Caco-2 (cell line): ENCODE results near the gene PPT2. TPM values are rescaled to one million over a fixed set of nuclear protein-coding genes. Genes with fewer than 3 reads are reported as not detected.

Experiments used
- BruUV-seq: library from RNA; stranded (reverse); fragments of 400-500 nt; replicated peaks from 2 replicates; lab custom pipeline; 2021; lab: Mats Ljungman, UMichigan
- CTCF ChIA-PET: fragments of 300-600 bp; sonication (Branson Sonifier 250); formaldehyde crosslinking; loops from one replicate; lab custom pipeline; 2022; ENCODE audit warnings: antibody characterized with exemption; lab: Charles Lee
- POLR2A ChIA-PET: fragments of 300-600 bp; sonication (Branson Sonifier 250); formaldehyde crosslinking; loops from one replicate; lab custom pipeline; 2022; ENCODE audit warnings: antibody characterized with exemption; lab: Charles Lee
- DNase-seq, 2 experiments: peaks; one replicate each; pipeline versions ENCODE4 v3.0.0 to v3.0.0-alpha.2; 2020 to 2022
- H3K27me3 ChIP-seq: replicated peaks from 2 replicates; pipeline ENCODE4 v1.6.0; 2011; ENCODE audit warnings: low read length; ENCODE audit not compliant: control insufficient read depth, insufficient read depth
- H3K36me3 ChIP-seq: 2 replicates; pipeline ENCODE4 v1.5.1; 2011; ENCODE audit warnings: low read length; ENCODE audit not compliant: control insufficient read depth, insufficient read depth
- H3K4me1 ChIP-seq: fragments of 250-450 bp; sonication (Bioruptor Pico); 2 replicates; pipeline ENCODE4 v1.5.1; 2020; ENCODE audit warnings: mild to moderate bottlenecking
- H3K4me3 ChIP-seq: 2 replicates; pipeline ENCODE4 v1.5.1; 2011; ENCODE audit warnings: low read depth, mild to moderate bottlenecking, control low read depth, low read length
- H3K9me3 ChIP-seq: fragments of 250-450 bp; sonication (Bioruptor Pico); 2 replicates; pipeline ENCODE4 v1.5.1; 2020; ENCODE audit warnings: mild to moderate bottlenecking, moderate library complexity
- H3K27ac Mint-ChIP-seq: one replicate; pipeline ENCODE4 v1.8.0; 2022; ENCODE audit warnings: mixed read lengths; ENCODE audit not compliant: unreplicated experiment
- H3K27me3 Mint-ChIP-seq: one replicate; pipeline ENCODE4 v1.8.0; 2022; ENCODE audit warnings: mixed read lengths; ENCODE audit not compliant: insufficient read depth, unreplicated experiment
- H3K36me3 Mint-ChIP-seq: one replicate; pipeline ENCODE4 v1.8.0; 2022; ENCODE audit warnings: mild to moderate bottlenecking, mixed read lengths; ENCODE audit not compliant: insufficient read depth, unreplicated experiment
- H3K4me1 Mint-ChIP-seq: one replicate; pipeline ENCODE4 v1.8.0; 2022; ENCODE audit warnings: low read depth, mixed read lengths; ENCODE audit not compliant: unreplicated experiment
- H3K4me3 Mint-ChIP-seq: one replicate; pipeline ENCODE4 v1.8.0; 2022; ENCODE audit warnings: mild to moderate bottlenecking, moderate library complexity, mixed read lengths; ENCODE audit not compliant: unreplicated experiment
- H3K9me3 Mint-ChIP-seq: one replicate; pipeline ENCODE4 v1.8.0; 2022; ENCODE audit warnings: mixed read lengths; ENCODE audit not compliant: unreplicated experiment
- intact Hi-C: fragments of 100-400 bp; cut with micrococcal nuclease; formaldehyde crosslinking; loops from one replicate; pipeline ENCODE4 v1.10.0; 2022; ENCODE audit not compliant: unreplicated experiment
- microRNA-seq: library from miRNA; unstranded; fragments of <30 nt; microRNA quantifications from one replicate; pipeline ENCODE4 v1.2.0, GENCODE V29; 2022
- total RNA-seq: library from RNA; stranded (reverse); gene quantifications from 2 replicates; pipeline ENCODE4 v1.2.3, GENCODE V29; 2022
- TF ChIP-seq, protein P1 (sequence below), 2 experiments: fragments of 200-600 bp in 1 of 2; IDR thresholded peaks; 1 replicate in 1 of 2; 2 replicates in 1 of 2; pipeline versions ENCODE4 v1.5.1 to v1.8.0; 2011 to 2022; ENCODE audit warnings: antibody characterized with exemption in 1 of 2, control low read depth in 1 of 2, inconsistent platforms in 1 of 2, low read depth in 1 of 2, low read length in 1 of 2, mild to moderate bottlenecking in 1 of 2, moderate library complexity in 1 of 2; ENCODE audit not compliant: insufficient read depth in 1 of 2, severe bottlenecking in 1 of 2, unreplicated experiment in 1 of 2

Gene PPT2
- total RNA-seq, 1 experiment from 2014 or later: 80.8 TPM

DNA sequence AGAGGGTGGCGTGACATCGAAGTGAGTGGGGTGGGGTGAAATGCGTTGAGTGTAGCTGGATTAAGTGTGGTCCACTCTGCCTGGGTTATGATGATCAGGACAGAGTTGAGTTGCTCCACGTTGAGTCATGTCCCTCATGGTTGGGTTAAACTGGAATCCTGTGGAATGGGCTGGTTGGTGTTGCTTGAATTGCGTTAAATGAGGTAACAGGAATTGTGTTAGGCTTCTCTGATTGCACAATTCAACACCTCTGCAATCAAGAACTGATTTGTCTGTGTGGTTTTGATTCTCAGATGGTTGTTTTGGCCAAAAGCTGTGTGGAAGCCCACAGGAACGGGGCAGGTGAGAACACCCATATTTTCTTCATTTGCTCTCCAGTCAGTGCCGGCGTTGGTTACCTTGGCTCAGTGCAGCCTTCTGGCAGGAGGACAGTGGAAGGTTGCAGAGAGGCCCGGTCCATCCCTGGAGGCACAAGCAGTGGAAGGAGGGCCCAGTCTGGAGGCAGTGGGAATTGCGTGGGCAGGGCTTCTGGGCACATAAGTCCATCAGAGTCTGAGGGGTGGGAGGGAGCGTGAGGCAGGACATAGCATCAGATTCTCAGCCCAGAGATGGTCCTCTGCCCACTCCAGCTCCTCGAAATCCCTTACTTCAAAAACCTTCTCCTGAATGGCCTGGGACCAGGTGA is 58.3 kb downstream of the PPT2 start:
- Mint-ChIP-seq H3K9me3 (no peaks in the 10 kb centered on the region), H3K4me3 (no peak overlapping the region), H3K36me3 (no peaks in the 10 kb centered on the region), H3K4me1 (peaks cover 10% of the 10 kb centered on the region), H3K27me3 (no peaks in the 10 kb centered on the region), H3K27ac (no peak overlapping the region)
- no TSS peak for BruUV-seq
- no peaks in the 10 kb centered on the region for H3K4me1 ChIP-seq
- TF ChIP-seq, protein P1, sequence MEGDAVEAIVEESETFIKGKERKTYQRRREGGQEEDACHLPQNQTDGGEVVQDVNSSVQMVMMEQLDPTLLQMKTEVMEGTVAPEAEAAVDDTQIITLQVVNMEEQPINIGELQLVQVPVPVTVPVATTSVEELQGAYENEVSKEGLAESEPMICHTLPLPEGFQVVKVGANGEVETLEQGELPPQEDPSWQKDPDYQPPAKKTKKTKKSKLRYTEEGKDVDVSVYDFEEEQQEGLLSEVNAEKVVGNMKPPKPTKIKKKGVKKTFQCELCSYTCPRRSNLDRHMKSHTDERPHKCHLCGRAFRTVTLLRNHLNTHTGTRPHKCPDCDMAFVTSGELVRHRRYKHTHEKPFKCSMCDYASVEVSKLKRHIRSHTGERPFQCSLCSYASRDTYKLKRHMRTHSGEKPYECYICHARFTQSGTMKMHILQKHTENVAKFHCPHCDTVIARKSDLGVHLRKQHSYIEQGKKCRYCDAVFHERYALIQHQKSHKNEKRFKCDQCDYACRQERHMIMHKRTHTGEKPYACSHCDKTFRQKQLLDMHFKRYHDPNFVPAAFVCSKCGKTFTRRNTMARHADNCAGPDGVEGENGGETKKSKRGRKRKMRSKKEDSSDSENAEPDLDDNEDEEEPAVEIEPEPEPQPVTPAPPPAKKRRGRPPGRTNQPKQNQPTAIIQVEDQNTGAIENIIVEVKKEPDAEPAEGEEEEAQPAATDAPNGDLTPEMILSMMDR (IDR thresholded peaks at IDR 0.05; ENCODE audit: insufficient read depth in 1 of 2, low read depth in 1 of 2, low read length in 1 of 2, severe bottlenecking in 1 of 2, unreplicated experiment in 1 of 2): no peak
- H3K27me3 ChIP-seq: no peaks in the 10 kb centered on the region; the same call in 1 of the 2 replicates
- no peaks in the 10 kb centered on the region for H3K36me3 ChIP-seq
- intact Hi-C loops: no loop called here
- CTCF ChIA-PET: no interaction called here
- no peak for DNase-seq
- POLR2A ChIA-PET: no interaction called here
- no peaks in the 10 kb centered on the region for H3K9me3 ChIP-seq
- no peak overlapping the region for H3K4me3 ChIP-seq

Small RNA genes lying within 50 kb of the gene (microRNA-seq; reads per million reads assigned to microRNA genes)
- gene MIR6721: 3.3 reads per million, percentile 21 among the genes with 10 or more reads in this experiment
- gene MIR6833: not detected

Other genes starting within 250 kb of the PPT2 start
- 4.8 and 4.9 TPM in 2 replicates for gene C2, start 226.4 kb upstream of the PPT2 start, total RNA-seq
- gene CFB, start 208.0 kb upstream of the PPT2 start, total RNA-seq: 31.0 and 32.1 TPM in 2 replicates
- gene NELFE, start 195.2 kb upstream of the PPT2 start, total RNA-seq: 75.3 and 82.0 TPM in 2 replicates
- gene SKIC2, start 195.0 kb upstream of the PPT2 start, total RNA-seq: 70.0 and 77.9 TPM in 2 replicates
- 22.4 and 23.7 TPM in 2 replicates for gene DXO, start 182.0 kb upstream of the PPT2 start, total RNA-seq
- gene C4A, start 172.1 kb upstream of the PPT2 start, total RNA-seq: 1.0 and 1.5 TPM in 2 replicates
- 1.1 and 1.4 TPM in 2 replicates for gene C4B, start 139.3 kb upstream of the PPT2 start, total RNA-seq
- not detected in 2 replicates for gene CYP21A2, start 115.7 kb upstream of the PPT2 start, total RNA-seq
- gene TNXB, start 44.8 kb upstream of the PPT2 start, total RNA-seq: 2.7 and 3.9 TPM in 2 replicates
- gene ATF6B, start 25.9 kb upstream of the PPT2 start, total RNA-seq: 61.5 and 64.9 TPM in 2 replicates
- gene FKBPL, start 23.9 kb upstream of the PPT2 start, total RNA-seq: 8.9 and 9.1 TPM in 2 replicates
- 2.0 and 3.6 TPM in 2 replicates for gene PRRT1, start 2.2 kb upstream of the PPT2 start, total RNA-seq
- gene EGFL8, start 10.5 kb downstream of the PPT2 start, total RNA-seq: 44.6 and 45.0 TPM in 2 replicates
- gene AGPAT1, start 21.9 kb downstream of the PPT2 start, total RNA-seq: 60.4 and 61.9 TPM in 2 replicates
- 64.7 and 70.7 TPM in 2 replicates for gene RNF5, start 24.3 kb downstream of the PPT2 start, total RNA-seq
- 8.3 and 10.3 TPM in 2 replicates for gene AGER, start 30.1 kb downstream of the PPT2 start, total RNA-seq
- 96.3 and 96.5 TPM in 2 replicates for gene PBX2, start 36.1 kb downstream of the PPT2 start, total RNA-seq
- 0.41 and 0.67 TPM in 2 replicates for gene GPSM3, start 38.5 kb downstream of the PPT2 start, total RNA-seq
- 0.30 and 0.43 TPM in 2 replicates for gene NOTCH4, start 69.9 kb downstream of the PPT2 start, total RNA-seq
- not detected in 2 replicates for gene TSBP1, start 217.8 kb downstream of the PPT2 start, total RNA-seq